ENCODE data around the gene ILF2.
"Not testable (repeated sequence)": the region's sequence is repeated elsewhere in the genome, so short reads cannot be mapped to it uniquely, and the experiment has no call there.

Gene ILF2

GRCh38 chr1:153680120-153680403, 9.3 kb upstream of the ILF2 start:
- in situ Hi-C loops (cut with HindIII; ENCODE audit: low sequenced_read_pairs): no loop called here

GRCh38 chr1:153679337-153680119, 8.7 kb upstream of the ILF2 start:
- in situ Hi-C loops (cut with HindIII; ENCODE audit: low sequenced_read_pairs): no loop called here

DNA sequence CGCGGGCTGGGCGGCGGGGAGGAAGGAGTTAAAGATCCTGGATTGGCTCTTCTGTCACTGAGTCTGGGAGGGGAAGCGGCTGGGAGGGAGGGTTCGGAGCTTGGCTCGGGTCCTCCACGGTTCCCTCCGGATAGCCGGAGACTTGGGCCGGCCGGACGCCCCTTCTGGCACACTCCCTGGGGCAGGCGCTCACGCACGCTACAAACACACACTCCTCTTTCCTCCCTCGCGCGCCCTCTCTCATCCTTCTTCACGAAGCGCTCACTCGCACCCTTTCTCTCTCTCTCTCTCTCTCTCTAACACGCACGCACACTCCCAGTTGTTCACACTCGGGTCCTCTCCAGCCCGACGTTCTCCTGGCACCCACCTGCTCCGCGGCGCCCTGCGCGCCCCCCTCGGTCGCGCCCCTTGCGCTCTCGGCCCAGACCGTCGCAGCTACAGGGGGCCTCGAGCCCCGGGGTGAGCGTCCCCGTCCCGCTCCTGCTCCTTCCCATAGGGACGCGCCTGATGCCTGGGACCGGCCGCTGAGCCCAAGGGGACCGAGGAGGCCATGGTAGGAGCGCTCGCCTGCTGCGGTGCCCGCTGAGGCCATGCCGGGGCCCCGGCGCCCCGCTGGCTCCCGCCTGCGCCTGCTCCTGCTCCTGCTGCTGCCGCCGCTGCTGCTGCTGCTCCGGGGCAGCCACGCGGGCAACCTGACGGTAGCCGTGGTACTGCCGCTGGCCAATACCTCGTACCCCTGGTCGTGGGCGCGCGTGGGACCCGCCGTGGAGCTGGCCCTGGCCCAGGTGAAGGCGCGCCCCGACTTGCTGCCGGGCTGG, 7.9 kb upstream of the ILF2 start, which contains the start of gene NPR1:
TSS of gene NPR1 (plus strand) at position 170 of the 818 bp plus-strand sequence. CDS start at position 591, 421 bp downstream.
- in situ Hi-C loops (cut with HindIII; ENCODE audit: low sequenced_read_pairs): no loop called here

GRCh38 chr1:153677718-153678518, 7.1 kb upstream of the ILF2 start:
- in situ Hi-C loops (cut with HindIII; ENCODE audit: low sequenced_read_pairs): no loop called here

DNA sequence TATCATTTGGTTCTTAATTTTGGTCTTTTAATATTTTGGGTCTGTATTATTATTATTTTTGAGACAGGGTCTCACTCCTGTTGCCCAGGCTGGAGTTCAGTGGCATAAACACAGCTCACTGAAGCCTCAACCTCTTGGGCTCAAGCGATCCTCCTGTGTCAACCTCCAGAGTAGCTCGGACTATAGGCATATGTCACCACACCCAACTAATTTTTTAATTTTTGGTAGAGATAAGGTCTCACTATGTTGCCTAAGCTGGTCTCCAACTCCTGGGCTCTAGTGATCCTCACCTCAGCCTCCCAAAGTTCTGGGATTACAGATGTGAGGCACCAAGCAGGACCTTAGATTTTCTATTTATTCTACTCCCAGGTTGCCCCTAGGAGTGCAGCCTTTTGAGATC, 2.7 kb upstream of the ILF2 start:
- in situ Hi-C loops (cut with HindIII; ENCODE audit: low sequenced_read_pairs): no loop called here

DNA sequence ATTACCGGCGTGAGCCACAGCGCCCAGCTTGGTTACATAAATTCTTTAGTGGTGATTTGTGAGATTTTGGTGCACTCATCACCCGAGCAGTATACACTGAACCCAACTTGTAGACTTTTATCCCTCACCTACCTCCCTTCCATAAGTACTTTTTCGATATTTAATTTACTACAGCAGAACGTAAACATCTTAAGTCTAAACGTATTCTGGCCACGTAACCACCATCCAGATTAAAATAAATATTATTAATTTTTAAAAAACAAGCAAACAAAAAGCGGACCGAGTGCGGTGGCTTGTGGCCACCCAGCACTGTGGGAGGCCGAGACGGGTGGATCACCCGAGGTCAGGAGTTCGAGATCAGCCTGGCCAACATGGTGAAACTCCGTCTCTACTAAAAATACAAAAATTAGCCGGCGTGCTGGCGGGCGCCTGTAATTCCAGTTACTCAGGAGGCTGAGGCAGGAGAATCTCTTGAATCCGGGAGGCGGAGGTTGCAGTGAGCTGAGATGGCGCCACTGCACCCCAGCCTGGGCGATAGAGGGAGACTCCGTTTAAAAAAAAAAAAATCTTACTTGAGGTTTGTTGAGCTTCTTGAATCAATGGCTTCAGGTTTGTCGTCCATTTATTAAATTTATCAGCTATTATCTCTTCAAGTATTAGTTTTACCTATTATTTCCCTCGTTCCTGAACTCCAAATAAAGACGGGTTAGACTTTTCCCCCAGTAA, 998 bp upstream of the ILF2 start:
- in situ Hi-C loops (cut with HindIII; ENCODE audit: low sequenced_read_pairs): not testable (repeated sequence)

DNA sequence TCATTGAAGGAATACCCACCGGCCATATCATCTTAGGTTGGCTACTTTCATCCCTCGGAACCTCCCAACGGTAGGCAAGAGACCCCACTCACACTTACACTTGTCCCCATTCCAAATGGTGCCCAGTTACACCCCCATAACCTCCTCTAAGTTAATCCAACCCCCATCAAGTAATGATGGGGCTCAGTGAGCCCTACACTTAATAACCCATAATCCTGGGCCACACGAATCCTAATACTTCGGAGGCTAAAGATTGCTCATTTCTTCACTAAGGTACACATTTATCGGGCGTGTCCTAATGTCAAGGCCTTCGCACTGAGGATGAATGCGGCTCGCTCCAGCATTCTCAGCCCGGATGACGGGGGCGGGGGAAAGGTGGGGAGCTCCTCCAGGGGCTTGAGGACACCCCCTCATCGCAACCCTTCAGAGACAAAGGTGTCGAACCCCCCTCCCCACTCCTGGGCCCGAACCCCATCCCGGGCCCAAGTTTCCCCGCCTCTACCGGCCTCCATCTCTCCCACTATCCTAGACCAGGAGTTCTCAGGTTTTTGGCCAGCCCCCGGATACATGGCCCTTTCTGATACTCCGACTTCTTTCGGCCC, 435 bp downstream of the ILF2 start:
- in situ Hi-C loops (cut with HindIII; ENCODE audit: low sequenced_read_pairs): no loop called here

DNA sequence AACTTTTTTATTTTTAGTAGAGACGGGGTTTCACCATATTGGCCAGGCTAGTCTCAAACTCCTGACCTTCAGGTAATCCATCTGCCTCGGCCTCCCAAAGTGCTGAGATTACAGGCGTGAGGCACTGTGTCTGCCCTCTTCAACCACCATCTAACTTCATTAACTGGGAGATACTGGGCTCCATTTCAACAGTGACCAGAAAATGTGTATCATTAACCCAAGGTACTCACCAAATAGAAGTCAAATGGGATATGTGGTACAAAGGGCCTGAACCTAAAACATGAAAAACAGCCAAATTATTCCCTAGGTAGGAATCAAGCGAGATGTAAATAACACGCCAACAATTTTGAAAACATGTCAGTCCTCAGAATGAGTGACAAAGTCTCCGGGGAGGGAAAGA, 1.2 kb downstream of the ILF2 start:
- in situ Hi-C loops (cut with HindIII; ENCODE audit: low sequenced_read_pairs): no loop called here

GRCh38 chr1:153668672-153669071, 2.1 kb downstream of the ILF2 start:
- in situ Hi-C loops (cut with HindIII; ENCODE audit: low sequenced_read_pairs): not testable (repeated sequence)

DNA sequence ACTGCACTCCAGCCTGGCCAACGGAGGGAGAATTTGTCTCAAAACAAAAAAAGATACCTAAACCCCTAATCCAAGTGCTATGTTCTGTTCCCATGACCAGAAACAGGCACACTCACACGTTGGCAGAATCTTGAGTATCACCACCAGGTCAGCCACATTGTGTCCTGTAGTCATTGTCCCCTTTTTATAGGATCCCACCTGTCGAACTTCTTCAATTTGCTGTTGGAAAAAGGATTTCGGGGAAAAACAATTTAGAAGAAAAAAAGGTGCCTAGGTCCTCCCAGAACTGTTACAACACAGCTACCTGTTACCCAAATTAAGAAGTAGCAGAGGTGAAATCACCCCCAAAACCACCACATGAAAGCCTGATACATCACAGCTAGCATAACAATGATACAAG, 3.4 kb downstream of the ILF2 start:
- in situ Hi-C loops (cut with HindIII; ENCODE audit: low sequenced_read_pairs): no loop called here

- in situ Hi-C loops (cut with HindIII; ENCODE audit: low sequenced_read_pairs): no loop called here
These were observed 7.6 kb downstream of the ILF2 start for GRCh38 chr1:153663211-153663610.

DNA sequence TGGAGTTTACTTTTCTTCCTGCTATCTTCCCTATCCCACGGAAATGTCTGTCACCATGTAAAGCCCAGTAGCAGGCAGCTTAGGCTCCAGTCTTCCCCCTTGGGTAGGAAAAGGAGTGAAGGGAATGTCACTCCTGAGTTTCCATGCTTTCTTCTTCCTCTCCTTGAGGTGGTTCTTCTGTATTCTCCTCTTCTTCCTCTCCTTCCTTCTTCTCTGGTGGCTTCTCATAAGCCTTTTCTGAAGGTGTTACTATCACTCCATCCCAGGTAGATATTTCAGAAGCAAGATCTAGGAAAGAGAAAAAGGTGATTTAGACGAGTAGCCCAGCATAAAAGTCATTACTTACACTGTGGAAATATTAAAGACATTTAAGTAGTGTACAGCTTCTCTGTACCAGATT, 8.5 kb downstream of the ILF2 start:
- in situ Hi-C loops (cut with HindIII; ENCODE audit: low sequenced_read_pairs): no loop called here

DNA sequence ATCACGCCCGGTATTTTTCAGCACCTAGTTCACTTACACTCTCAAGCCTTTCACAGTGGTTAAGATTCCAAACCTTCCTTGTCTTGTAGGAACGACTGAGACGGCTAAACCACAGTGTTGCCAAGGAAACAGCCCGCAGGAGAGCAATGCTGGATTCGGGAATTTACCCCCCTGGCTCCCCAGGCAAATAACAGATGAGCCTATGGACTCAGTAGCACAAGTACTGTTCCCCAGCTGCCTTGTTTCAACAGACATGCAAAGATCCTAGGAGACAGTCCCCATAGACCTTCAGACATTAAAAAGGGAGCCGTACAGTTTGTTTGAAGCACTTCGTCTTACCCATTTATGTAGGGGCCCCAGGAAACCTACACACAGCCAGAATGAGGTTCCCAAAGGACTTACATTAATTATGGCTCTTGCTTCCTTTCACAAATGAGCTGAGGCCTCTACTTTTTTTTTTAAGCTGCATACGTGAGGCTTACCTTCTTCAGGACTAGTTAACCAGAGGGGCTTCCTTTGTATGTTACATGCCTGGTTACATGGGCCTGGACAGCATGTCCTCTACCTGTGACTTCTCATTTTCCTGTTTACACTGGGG, 9.6 kb downstream of the ILF2 start:
- in situ Hi-C loops (cut with HindIII; ENCODE audit: low sequenced_read_pairs): no loop called here

DNA sequence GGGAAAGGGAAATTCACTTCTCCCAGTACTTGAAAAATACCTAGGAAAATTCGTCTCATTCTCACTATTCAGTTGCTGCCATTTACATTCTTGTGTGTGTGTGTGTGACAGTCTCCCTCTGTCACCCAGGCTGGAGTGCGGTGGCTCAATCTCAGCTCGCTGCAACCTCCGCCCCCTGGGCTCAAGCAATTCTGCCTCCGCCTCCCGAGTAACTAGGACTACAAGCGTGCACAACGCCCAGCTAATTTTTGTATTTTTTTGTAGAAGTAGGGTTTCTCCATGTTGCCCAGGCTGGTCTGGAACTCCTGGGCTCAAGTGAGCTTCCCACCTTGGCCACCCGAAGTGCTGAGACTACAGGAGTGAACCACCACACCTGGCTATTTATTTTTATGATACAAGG, 11.1 kb downstream of the ILF2 start:
- in situ Hi-C loops (cut with HindIII; ENCODE audit: low sequenced_read_pairs): no loop called here

DNA sequence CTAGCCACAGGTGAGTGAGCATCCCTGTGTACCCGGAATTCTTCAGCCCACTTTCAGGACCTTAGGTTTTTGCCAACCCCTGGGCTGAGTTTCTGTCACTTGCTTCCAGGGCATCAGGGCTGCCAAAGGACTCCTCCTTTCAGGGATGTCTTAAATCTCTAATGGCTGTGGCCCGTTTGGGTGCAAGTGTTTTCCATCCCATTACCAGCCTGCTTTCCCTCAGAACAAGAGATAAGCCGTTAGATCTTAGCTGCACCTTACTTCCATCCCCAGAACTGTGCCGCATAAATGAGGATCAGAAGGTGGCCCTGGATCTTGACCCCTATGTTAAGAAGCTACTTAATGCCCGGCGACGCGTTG, 11.6 kb downstream of the ILF2 start:
- in situ Hi-C loops (cut with HindIII; ENCODE audit: low sequenced_read_pairs): no loop called here

DNA sequence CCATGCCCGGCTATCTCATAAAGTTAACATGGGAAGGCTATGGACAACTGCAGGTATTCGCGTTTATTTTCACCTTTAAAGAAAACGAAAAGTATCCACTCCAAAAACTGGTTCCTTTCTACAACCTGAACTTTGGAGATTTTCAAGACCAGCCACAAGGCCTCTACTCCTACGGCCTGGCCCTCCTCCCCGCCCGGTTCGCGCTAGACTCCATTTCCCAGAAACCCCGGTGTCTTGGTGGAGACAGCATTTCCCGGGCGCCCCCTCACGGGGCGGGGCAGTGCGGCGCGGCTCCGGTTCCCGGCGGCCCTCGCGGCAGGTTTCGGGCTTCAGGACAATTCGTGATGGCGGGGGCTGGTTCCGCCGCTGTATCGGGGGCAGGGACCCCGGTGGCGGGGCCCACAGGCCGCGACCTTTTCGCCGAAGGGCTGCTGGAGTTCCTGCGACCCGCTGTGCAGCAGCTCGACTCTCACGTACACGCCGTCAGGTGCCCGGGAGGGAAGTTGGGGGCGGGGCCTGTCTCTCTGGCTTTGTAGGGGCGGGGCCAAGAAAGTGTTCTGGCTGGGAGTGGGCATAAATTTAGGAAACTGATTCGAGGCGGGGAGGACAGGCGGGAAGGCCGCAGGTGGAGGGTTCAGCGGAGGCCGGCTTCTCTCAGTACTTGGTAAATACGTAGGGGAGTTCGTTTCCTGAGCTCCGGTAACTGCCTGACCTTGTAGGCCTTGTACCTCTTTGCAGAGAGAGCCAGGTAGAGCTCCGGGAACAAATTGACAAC, 12.2 kb downstream of the ILF2 start, which contains the start of gene SNAPIN:
TSS of gene SNAPIN (plus strand) at position 304 of the 775 bp plus-strand sequence. CDS start at position 345, 41 bp downstream.
- in situ Hi-C loops (cut with HindIII; ENCODE audit: low sequenced_read_pairs): no loop called here

DNA sequence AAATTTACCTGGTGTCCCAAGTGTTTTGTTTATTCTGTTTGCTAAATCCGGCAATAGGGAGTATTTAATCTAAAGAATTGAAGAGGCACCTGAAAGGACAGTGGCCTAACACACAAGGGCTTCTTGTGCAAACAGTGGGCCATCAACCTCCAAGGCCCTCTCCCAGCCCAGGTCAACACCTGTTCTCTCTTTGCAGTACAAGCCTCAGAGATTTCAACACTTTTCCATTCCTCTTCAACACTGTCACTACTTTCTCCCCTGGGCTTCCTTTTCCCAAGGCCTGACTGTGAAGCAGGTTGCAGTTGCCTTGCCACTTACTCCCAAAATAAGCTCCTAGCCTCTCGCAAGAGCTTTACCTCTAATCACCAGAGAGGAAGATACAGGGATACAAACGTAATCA, 15.5 kb downstream of the ILF2 start:
- in situ Hi-C loops (cut with HindIII; ENCODE audit: low sequenced_read_pairs): no loop called here

- in situ Hi-C loops (cut with HindIII; ENCODE audit: low sequenced_read_pairs): no loop called here
These were observed 17.8 kb downstream of the ILF2 start for GRCh38 chr1:153652805-153653500.

GRCh38 chr1:153651771-153652170, 19.0 kb downstream of the ILF2 start:
- in situ Hi-C loops (cut with HindIII; ENCODE audit: low sequenced_read_pairs): no loop called here
